Vagina (tissue), 2 donors: Measurements from ENCODE around the gene ARID1B. TPM values are rescaled to one million over a fixed set of nuclear protein-coding genes. Genes with fewer than 3 reads are reported as not detected.
"Not testable (repeated sequence)": the region's sequence is repeated elsewhere in the genome, so short reads cannot be mapped to it uniquely, and the experiment has no call there.

ENCODE experiments used
- DNase-seq, 2 donors: peaks; one replicate each; pipeline ENCODE4 v3.0.0-alpha.2; 2017; ENCODE audit errors: extremely low spot score in 2 of 2
- H3K27ac ChIP-seq: fragments of 200-600 bp; sonication (generic); one replicate; pipeline ENCODE4 v1.5.1; 2019
- H3K27me3 ChIP-seq: fragments of 200-600 bp; sonication (generic); one replicate; pipeline ENCODE4 v1.5.1; 2019
- H3K36me3 ChIP-seq, 2 donors: fragments of 200-600 bp; sonication (generic); one replicate each; pipeline ENCODE4 v1.5.1; 2017 to 2019
- H3K4me1 ChIP-seq: fragments of 200-600 bp; sonication (generic); one replicate; pipeline ENCODE4 v1.5.1; 2019
- H3K4me3 ChIP-seq, 2 donors: fragments of 200-600 bp; sonication (generic); 1 replicate in 1 of 2; 2 replicates in 1 of 2; pipeline ENCODE4 v1.5.1; 2016 to 2019
- H3K9me3 ChIP-seq: fragments of 200-600 bp; sonication (generic); one replicate; pipeline ENCODE4 v1.5.1; 2019
- POLR2A ChIP-seq, 2 donors: fragments of 450-650 bp; IDR thresholded peaks; one replicate each; pipeline ENCODE4 v1.6.1; 2017; ENCODE audit warnings: antibody characterized with exemption in 2 of 2, mild to moderate bottlenecking in 2 of 2, moderate library complexity in 2 of 2
- POLR2AphosphoS5 ChIP-seq, 2 donors: sonication (generic); formaldehyde crosslinking; IDR thresholded peaks; one replicate each; pipeline ENCODE4 v1.9.0; 2017; ENCODE audit warnings: antibody characterized with exemption in 2 of 2, mild to moderate bottlenecking in 2 of 2, low read depth in 1 of 2; ENCODE audit not compliant: insufficient read depth in 1 of 2
- intact Hi-C: fragments of 100-400 bp; cut with DNase I; formaldehyde crosslinking; loops from one replicate; pipeline ENCODE4 v1.15.1; 2023
- total RNA-seq: library from RNA; depleted of rRNA; stranded (reverse); fragments of >200 nt; gene quantifications from one replicate; pipeline ENCODE4 v1.2.3, GENCODE V29; 2016
- TF ChIP-seq, protein P1 (sequence below), 3 experiments: fragments of 450-650 bp in 2 of 3; fragments of 200-600 bp in 1 of 3; sonication (generic) in 1 of 3; IDR thresholded peaks; one replicate each; pipeline ENCODE4 v1.5.1; 2017 to 2019; ENCODE audit warnings: antibody characterized with exemption in 3 of 3, mild to moderate bottlenecking in 2 of 3, moderate library complexity in 2 of 3

ARID1B gene
- total RNA-seq, 1 donor from 2014 or later: 141 TPM

DNA sequence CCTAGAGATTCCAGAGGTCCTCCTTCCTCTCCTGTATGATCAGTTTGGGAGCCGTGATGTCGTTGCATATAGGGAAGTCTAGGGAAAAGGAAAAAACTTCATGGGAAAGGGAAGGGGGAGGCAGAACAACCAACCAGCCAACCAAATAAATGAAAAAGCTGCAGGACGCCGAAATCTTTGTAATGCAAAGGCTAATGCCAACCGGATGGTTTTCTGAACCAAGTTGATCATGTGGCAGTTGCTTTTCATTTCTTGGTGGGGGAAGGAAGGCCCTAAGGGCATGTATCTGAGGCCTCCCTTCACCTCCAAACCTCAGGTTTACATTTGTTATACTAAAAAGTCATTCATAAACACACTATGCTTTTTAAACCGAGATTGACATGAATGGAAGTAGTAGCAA lies 167.2 kb downstream of the ARID1B start:
- Histone ChIP-seq H3K4me1 (peaks cover 74% of the 10 kb centered on the region), H3K36me3 (no peaks in the 10 kb centered on the region)
- intact Hi-C loops: no loop called here

DNA sequence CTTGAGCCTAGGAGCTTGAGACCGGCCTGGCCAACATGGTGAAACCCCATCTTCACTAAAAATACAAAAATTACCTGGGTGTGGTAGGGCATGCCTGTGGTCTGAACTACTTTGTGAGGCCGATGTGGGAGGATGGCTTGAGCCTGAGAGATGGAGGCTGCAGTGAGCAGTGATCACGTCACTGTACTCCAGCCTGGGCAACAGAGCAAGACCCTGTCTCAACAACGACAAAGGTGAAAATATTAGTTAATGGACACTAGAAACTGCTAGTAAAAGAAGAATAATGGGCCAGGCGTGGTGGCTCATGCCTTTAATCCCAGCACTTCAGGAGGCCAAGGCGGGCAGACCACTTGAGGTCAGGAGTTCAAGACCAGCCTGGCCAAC lies 168.6 kb downstream of the ARID1B start:
- H3K9me3 ChIP-seq, H3K27ac ChIP-seq, H3K4me3 ChIP-seq, H3K36me3 ChIP-seq, intact Hi-C loops, H3K27me3 ChIP-seq, DNase-seq: not testable (repeated sequence)
- peaks cover 70% of the 10 kb centered on the region for H3K4me1 ChIP-seq

More for the DNA sequence above, 167.2 kb downstream of the ARID1B start:
- Histone ChIP-seq H3K27ac (no peak overlapping the region), H3K4me3 (no peak overlapping the region), H3K27me3 (no peaks in the 10 kb centered on the region), H3K9me3 (no peaks in the 10 kb centered on the region)
- DNase-seq: no peak
- TF ChIP-seq, protein P1, sequence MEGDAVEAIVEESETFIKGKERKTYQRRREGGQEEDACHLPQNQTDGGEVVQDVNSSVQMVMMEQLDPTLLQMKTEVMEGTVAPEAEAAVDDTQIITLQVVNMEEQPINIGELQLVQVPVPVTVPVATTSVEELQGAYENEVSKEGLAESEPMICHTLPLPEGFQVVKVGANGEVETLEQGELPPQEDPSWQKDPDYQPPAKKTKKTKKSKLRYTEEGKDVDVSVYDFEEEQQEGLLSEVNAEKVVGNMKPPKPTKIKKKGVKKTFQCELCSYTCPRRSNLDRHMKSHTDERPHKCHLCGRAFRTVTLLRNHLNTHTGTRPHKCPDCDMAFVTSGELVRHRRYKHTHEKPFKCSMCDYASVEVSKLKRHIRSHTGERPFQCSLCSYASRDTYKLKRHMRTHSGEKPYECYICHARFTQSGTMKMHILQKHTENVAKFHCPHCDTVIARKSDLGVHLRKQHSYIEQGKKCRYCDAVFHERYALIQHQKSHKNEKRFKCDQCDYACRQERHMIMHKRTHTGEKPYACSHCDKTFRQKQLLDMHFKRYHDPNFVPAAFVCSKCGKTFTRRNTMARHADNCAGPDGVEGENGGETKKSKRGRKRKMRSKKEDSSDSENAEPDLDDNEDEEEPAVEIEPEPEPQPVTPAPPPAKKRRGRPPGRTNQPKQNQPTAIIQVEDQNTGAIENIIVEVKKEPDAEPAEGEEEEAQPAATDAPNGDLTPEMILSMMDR (IDR thresholded peaks at IDR 0.05): no peak

DNA sequence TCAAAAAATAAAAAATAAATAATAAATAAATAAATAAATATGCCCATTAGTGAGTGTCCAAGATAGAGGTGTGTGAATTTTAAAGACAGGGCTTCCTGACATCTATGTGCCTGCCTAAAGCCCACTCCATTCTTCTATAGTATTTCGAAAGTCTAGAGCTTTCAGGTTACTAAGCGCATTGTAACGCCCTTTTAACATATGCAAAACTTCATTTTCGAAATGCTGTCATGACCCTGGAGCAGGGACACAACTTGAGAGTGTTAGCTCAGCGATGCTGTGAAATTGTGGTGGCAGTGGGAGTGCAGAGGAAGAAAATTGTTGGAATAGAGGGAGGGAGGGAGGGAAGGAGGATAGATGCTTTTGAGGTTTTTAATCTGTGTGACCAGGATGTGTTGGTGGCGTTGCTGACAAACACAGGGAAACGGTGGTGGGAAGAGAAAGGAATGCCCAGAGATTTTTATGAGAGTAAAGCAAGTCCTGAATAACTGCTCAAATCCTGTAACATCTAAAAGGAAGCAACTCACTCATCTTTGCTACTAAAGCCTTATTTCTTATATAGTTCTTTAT lies 169.3 kb downstream of the ARID1B start:
- H3K4me1 ChIP-seq: peaks cover 70% of the 10 kb centered on the region
- intact Hi-C loops: no loop called here
- H3K27ac ChIP-seq: no peak overlapping the region
- DNase-seq: no peak
- no peaks in the 10 kb centered on the region for H3K36me3 ChIP-seq
- H3K27me3 ChIP-seq: no peaks in the 10 kb centered on the region
- H3K4me3 ChIP-seq: no peak overlapping the region
- TF ChIP-seq, protein P1 (IDR thresholded peaks at IDR 0.05): no peak
- TF ChIP-seq POLR2A (IDR thresholded peaks at IDR 0.05) (no peak), POLR2AphosphoS5 (IDR thresholded peaks at IDR 0.05; ENCODE audit: insufficient read depth in 1 of 2, low read depth in 1 of 2) (no peak)
- H3K9me3 ChIP-seq: no peaks in the 10 kb centered on the region

GRCh38 chr6:156948277-156948676 lies 171.1 kb downstream of the ARID1B start:
- H3K9me3 ChIP-seq: no peaks in the 10 kb centered on the region
- no peaks in the 10 kb centered on the region for H3K36me3 ChIP-seq
- DNase-seq: no peak
- no peaks in the 10 kb centered on the region for H3K27me3 ChIP-seq
- peaks cover 77% of the 10 kb centered on the region for H3K4me1 ChIP-seq
- TF ChIP-seq POLR2A (IDR thresholded peaks at IDR 0.05): no peak
- TF ChIP-seq, protein P1 (IDR thresholded peaks at IDR 0.05): no peak
- no peak overlapping the region for H3K4me3 ChIP-seq
- no peak overlapping the region for H3K27ac ChIP-seq
- intact Hi-C loops: no loop called here

DNA sequence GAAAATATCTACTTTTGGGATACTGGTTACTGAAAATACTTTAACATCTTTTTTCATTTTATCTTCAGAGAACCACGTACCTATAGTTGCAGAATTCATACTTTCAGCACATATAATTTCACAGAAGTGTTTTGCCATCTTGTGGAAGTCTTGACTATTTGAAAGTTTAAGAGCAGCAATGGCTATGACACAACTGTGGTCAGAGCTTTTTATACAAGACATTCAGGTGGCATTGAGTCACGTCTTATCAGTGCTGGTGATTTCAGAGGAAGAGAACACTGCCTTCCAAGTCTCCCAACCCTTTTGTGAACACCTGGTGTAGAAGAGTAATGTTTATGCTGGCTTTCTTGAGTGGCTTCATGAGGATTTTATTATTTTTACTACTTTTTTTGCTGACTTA lies 171.6 kb downstream of the ARID1B start:
- Histone ChIP-seq H3K4me3 (no peak overlapping the region), H3K4me1 (peaks cover 82% of the 10 kb centered on the region), H3K27ac (no peak overlapping the region), H3K36me3 (no peaks in the 10 kb centered on the region), H3K27me3 (no peaks in the 10 kb centered on the region), H3K9me3 (no peaks in the 10 kb centered on the region)
- TF ChIP-seq POLR2AphosphoS5 (IDR thresholded peaks at IDR 0.05; ENCODE audit: insufficient read depth in 1 of 2, low read depth in 1 of 2) (no peak), POLR2A (IDR thresholded peaks at IDR 0.05) (no peak)
- TF ChIP-seq, protein P1 (IDR thresholded peaks at IDR 0.05): no peak
- intact Hi-C loops: no loop called here
- DNase-seq: no peak

GRCh38 chr6:156949376-156949775 lies 172.2 kb downstream of the ARID1B start:
- no peak overlapping the region for H3K27ac ChIP-seq

More at GRCh38 chr6:156949376-156949775, 172.2 kb downstream of the ARID1B start:
- DNase-seq: no peak
- no peak overlapping the region for H3K4me3 ChIP-seq
- TF ChIP-seq POLR2A (IDR thresholded peaks at IDR 0.05) (no peak), POLR2AphosphoS5 (IDR thresholded peaks at IDR 0.05; ENCODE audit: insufficient read depth in 1 of 2, low read depth in 1 of 2) (no peak)
- TF ChIP-seq, protein P1 (IDR thresholded peaks at IDR 0.05): no peak
- intact Hi-C loops: no loop called here
- no peaks in the 10 kb centered on the region for H3K27me3 ChIP-seq
- no peaks in the 10 kb centered on the region for H3K36me3 ChIP-seq
- peaks cover 81% of the 10 kb centered on the region for H3K4me1 ChIP-seq
- H3K9me3 ChIP-seq: no peaks in the 10 kb centered on the region
